ENCODE measurements around the gene YIPF3.

DNA sequence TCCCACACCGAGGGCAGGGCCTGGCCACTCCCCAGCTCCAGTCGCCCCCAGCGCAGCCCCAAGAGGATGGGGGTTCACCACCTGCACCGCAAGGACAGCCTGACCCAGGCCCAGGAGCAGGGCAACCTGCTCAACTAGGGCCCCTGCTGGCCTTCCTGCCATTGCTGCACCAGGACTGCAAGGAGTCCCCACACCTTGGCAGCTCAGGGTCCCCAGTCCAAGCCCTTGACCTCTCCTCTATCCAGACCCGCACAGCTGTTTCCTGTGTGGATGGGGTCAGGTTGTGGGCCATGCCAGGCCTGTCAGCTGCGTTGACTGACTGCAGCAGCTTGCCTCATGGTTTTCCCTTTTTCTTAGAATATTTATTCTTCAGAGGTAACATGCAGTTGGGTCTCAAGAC is 11.0 kb downstream of the YIPF3 start:
- TF ChIP-seq EZH2phosphoT487 (IDR thresholded peaks at IDR 0.05; ENCODE audit: low read depth) = no peak
- TF ChIP-seq, protein P1, sequence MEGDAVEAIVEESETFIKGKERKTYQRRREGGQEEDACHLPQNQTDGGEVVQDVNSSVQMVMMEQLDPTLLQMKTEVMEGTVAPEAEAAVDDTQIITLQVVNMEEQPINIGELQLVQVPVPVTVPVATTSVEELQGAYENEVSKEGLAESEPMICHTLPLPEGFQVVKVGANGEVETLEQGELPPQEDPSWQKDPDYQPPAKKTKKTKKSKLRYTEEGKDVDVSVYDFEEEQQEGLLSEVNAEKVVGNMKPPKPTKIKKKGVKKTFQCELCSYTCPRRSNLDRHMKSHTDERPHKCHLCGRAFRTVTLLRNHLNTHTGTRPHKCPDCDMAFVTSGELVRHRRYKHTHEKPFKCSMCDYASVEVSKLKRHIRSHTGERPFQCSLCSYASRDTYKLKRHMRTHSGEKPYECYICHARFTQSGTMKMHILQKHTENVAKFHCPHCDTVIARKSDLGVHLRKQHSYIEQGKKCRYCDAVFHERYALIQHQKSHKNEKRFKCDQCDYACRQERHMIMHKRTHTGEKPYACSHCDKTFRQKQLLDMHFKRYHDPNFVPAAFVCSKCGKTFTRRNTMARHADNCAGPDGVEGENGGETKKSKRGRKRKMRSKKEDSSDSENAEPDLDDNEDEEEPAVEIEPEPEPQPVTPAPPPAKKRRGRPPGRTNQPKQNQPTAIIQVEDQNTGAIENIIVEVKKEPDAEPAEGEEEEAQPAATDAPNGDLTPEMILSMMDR (IDR thresholded peaks at IDR 0.05; ENCODE audit: low read depth, low read length) = no peak

Data from OCI-LY3 (cell line).